Activated naive CD4-positive, alpha-beta T cell (primary cell): ENCODE results near the gene PLEKHM3.
"Not testable (repeated sequence)": the region's sequence is repeated elsewhere in the genome, so short reads cannot be mapped to it uniquely, and the experiment has no call there.

Source experiments
- DNase-seq, 4 experiments: peaks; one replicate each; lab custom pipeline; 2025; lab: John Stamatoyannopoulos, UW

The PLEKHM3 gene

GRCh38 chr2:207825045-207825954 lies 200.0 kb downstream of the PLEKHM3 start:
- DNase-seq = no peak

- DNase-seq = no peak
Observed at GRCh38 chr2:207823865-207824264, 201.5 kb downstream of the PLEKHM3 start.

GRCh38 chr2:207819839-207820784 lies 205.2 kb downstream of the PLEKHM3 start:
- DNase-seq = no peak

- no peak for DNase-seq
Observed at GRCh38 chr2:207819021-207819797, 206.1 kb downstream of the PLEKHM3 start.

- no peak for DNase-seq
Observed at GRCh38 chr2:207816546-207816945, 208.8 kb downstream of the PLEKHM3 start.

GRCh38 chr2:207815254-207815653 lies 210.1 kb downstream of the PLEKHM3 start:
- no peak for DNase-seq

GRCh38 chr2:207813942-207814341 lies 211.4 kb downstream of the PLEKHM3 start:
- no peak for DNase-seq

GRCh38 chr2:207813221-207813916 lies 212.0 kb downstream of the PLEKHM3 start:
- DNase-seq = no peak

GRCh38 chr2:207812726-207813080 lies 212.6 kb downstream of the PLEKHM3 start:
- no peak for DNase-seq

GRCh38 chr2:207812058-207812725 lies 213.1 kb downstream of the PLEKHM3 start:
- DNase-seq = no peak

GRCh38 chr2:207811658-207812057 lies 213.7 kb downstream of the PLEKHM3 start:
- not testable (repeated sequence) for DNase-seq

- DNase-seq = no peak
Observed at GRCh38 chr2:207810200-207810788, 215.0 kb downstream of the PLEKHM3 start.

GRCh38 chr2:207808119-207808518 lies 217.2 kb downstream of the PLEKHM3 start:
- no peak for DNase-seq

GRCh38 chr2:207807516-207807915 lies 217.8 kb downstream of the PLEKHM3 start:
- no peak for DNase-seq

- no peak for DNase-seq
Observed at GRCh38 chr2:207805566-207806226, 219.6 kb downstream of the PLEKHM3 start.

GRCh38 chr2:207802650-207803049 lies 222.7 kb downstream of the PLEKHM3 start:
- DNase-seq = no peak

GRCh38 chr2:207801259-207801658 lies 224.1 kb downstream of the PLEKHM3 start:
- no peak for DNase-seq

- no peak for DNase-seq
Observed at GRCh38 chr2:207796585-207797350, 228.6 kb downstream of the PLEKHM3 start.

- DNase-seq = no peak
Observed at GRCh38 chr2:207792244-207792785, 233.0 kb downstream of the PLEKHM3 start.
